HG03342 (cell line): Measurements from ENCODE around the gene REXO5.
"Not testable (repeated sequence)": the region's sequence is repeated elsewhere in the genome, so short reads cannot be mapped to it uniquely, and the experiment has no call there.

Experiments
- ATAC-seq: cut with Tn5 transposase; IDR thresholded peaks from one replicate; pipeline ENCODE4 v1.9.1; 2021; ENCODE audit warnings: mild to moderate bottlenecking, moderate library complexity; ENCODE audit not compliant: unreplicated experiment

REXO5 gene, protein sequence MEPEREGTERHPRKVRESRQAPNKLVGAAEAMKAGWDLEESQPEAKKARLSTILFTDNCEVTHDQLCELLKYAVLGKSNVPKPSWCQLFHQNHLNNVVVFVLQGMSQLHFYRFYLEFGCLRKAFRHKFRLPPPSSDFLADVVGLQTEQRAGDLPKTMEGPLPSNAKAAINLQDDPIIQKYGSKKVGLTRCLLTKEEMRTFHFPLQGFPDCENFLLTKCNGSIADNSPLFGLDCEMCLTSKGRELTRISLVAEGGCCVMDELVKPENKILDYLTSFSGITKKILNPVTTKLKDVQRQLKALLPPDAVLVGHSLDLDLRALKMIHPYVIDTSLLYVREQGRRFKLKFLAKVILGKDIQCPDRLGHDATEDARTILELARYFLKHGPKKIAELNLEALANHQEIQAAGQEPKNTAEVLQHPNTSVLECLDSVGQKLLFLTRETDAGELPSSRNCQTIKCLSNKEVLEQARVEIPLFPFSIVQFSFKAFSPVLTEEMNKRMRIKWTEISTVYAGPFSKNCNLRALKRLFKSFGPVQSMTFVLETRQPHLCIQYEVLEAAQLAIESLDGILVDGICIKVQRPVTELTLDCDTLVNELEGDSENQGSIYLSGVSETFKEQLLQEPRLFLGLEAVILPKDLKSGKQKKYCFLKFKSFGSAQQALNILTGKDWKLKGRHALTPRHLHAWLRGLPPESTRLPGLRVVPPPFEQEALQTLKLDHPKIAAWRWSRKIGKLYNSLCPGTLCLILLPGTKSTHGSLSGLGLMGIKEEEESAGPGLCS

GRCh38 chr16:20806168-20807050 is at the start of gene REXO5, which contains the start of gene ERI2:
TSS of gene REXO5 (plus strand) at chr16:20806527. CDS start at chr16:20806954, 427 bp downstream.
TSS of gene ERI2 (minus strand) at chr16:20806472. CDS start at chr16:20806430, 42 bp downstream.
- ATAC-seq = peak; percentile 78

DNA sequence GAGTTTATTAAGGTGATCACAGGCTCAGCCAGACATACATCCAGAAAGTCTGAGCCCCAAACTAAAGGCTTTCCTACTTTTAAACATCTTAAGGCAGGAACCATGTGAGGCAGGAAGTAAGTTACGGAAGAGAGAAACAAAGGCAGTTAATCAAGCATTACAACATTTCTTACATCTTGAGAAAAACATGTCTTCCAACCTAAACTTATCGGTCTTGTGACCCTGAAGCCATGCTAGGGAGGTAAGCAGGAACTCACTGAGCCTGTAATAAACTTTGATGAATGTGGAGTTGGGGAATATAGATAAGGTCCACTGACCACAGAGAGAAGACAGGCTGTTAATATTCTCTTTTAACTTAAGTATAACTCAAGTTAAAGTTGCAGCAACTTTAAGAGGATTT is 46.0 kb upstream of the REXO5 start:
- no peak for ATAC-seq

GRCh38 chr16:20761175-20761574 is 45.2 kb upstream of the REXO5 start:
- ATAC-seq = no peak

DNA sequence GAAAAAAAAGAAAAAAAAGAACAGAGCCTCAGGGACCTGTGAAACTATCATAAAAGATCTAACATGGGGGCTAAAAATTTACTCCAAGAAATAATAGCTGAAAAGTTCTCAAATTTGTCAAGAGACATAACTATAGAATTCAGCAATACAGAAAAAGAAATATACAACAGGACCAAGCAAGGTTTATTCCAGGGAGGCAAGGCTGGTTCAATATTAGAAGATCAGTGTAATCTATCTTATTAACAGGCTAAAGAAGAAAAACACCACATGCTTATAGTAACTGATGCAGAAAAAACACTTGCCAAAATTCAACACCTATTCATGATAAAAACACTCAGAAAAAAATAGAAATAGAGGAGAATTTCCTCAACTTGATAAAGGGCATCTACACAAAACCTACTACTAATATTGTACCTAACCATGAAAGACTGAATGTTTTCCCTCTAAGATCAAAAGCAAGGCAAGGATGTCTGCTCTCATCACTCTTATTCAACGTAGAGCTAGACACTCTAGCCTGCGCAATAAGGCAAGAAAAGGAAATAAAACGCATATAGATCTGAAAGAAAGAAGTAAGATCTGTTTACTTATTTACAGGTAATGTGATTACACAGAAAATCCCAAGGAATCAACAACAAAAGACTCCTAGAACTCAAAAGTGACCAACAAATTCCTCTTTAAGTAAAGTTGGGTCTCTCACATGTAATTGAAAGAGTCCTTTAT is 43.8 kb upstream of the REXO5 start:
- no peak for ATAC-seq

- peak; percentile 96 for ATAC-seq
These were observed 42.7 kb upstream of the REXO5 start, which contains the start of gene ACSM3 for GRCh38 chr16:20763461-20764232. TSS of gene ACSM3 (plus strand) at chr16:20764014. CDS start at chr16:20770035, 6,021 bp downstream.

GRCh38 chr16:20764448-20764847 is 41.9 kb upstream of the REXO5 start:
- not testable (repeated sequence) for ATAC-seq

DNA sequence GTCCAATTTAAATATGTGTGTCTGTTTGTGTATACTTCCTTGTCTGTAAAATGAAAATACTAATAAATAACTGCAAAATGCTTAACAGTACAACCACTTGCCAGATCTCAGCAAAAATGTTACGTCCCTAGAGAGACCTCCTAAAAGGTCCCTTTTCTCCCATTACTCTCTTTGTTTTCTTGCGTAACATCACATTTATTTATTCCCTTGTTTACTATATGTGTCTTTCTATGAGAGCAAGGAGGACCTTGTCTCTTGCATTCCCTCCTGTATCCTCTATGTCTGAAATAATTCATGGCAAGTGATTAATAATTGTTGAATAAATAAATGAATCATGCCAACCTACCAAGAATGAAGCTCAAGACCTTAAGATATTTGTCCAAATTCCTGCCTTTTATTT is 40.6 kb upstream of the REXO5 start:
- ATAC-seq = no peak

DNA sequence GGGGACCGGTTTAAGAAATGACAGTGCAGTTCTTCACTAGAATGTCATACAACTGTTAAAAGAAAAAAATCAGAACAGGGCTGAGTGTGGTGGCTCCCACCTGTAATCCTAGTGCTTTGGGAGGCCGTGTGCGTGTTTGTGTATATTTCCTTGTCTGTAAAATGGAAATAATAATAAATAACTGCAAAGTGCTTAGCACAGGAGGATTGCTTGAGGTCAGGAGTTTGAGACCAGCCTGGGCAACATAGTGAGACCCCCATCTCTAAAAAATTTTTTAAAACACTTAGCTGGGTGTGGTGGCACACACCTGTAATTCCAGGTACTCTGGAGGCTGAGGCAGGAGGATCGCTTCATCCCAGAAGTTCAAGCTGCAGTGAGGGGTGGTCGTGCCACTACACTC is 40.0 kb upstream of the REXO5 start:
- no peak for ATAC-seq

DNA sequence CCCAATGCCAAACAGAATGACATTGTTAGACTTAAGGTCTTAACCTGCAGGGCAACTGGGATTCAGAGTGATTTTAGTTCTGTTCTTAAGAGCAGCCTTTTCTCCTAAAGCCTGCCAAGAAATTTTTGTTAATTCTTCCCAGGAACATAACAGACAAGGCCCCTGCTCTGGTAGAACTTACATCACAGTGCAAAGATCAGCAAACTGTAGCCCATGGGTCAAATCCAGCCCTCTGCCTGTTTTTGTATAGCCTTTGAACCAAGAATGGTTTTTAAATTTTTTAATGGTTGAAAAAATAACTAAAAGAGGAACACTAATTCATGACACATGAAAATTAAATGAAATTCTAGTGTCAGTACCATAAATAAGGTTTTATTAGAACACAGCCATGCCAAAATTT is 38.8 kb upstream of the REXO5 start:
- ATAC-seq = no peak

- no peak for ATAC-seq
These were observed 38.2 kb upstream of the REXO5 start for GRCh38 chr16:20768121-20768520.

- ATAC-seq = no peak
These were observed 37.5 kb upstream of the REXO5 start for GRCh38 chr16:20768818-20769217.

DNA sequence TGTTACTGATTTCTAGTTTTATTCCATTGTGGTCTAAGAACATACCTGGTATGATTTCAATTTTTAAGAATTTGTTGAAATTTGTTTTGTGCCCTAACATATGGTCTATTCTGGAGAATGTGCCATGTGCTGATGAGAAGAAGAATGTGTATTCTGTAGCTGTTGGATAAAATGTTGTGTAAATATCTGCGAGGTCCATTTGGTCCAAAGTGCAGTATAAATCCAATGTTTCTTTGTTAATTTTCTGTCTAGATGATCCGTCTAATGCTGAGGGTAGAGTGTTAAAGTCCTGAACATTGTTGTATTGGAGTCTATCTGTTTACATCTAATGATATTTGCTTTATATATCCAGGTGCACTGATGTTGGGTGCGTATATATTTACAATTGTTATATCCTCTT is 32.6 kb upstream of the REXO5 start:
- no peak for ATAC-seq

GRCh38 chr16:20774703-20775362 is 31.5 kb upstream of the REXO5 start:
- peak; percentile 47 for ATAC-seq

DNA sequence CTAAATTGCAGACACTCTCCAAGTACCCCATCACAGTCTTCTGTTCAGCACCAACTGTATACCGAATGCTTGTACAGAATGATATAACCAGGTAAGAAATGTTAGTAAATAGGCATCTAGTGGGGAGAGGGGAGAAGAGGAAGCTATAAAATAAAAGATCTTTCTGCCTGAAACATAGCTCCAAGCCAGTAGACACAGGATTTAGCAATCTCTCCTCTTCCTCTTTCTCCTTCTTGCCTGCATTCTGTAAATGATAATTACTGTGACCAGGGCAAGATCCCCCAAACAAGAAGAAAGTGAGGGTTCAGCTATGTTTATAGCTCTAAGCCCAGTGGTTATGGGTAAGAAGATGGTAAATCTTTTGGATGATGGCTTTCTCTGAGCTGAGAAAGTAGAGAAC is 24.6 kb upstream of the REXO5 start:
- no peak for ATAC-seq

- ATAC-seq = no peak
These were observed 23.9 kb upstream of the REXO5 start for GRCh38 chr16:20782470-20782869.

DNA sequence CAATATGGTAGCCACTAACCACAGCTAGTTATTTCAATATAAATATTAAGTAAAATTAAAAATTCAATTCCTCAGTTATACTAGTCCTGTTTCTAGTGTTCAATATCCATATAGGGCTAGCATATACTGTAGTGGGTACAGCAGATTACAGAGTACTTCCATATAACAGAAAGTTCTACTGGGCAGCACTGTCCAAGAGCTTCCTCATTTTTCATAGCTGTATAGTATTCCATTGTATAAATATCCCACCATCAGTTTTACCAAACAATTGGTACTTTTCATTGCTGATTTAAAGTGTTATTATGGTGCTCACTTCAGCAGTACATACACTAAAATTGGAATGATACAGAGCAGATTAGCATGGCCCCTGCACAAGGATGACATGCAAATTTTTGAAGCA is 22.1 kb upstream of the REXO5 start:
- ATAC-seq = no peak

- no peak for ATAC-seq
These were observed 17.2 kb upstream of the REXO5 start for GRCh38 chr16:20789130-20789529.

GRCh38 chr16:20791923-20792612 is 14.3 kb upstream of the REXO5 start:
- no peak for ATAC-seq
